GM12874 (cell line): ENCODE measurements around the gene GADD45GIP1.

ENCODE experiments used
- TF ChIP-seq, protein P1 (sequence below): IDR thresholded peaks from 2 replicates; pipeline ENCODE4 v1.5.1; 2011; ENCODE audit warnings: low read depth, mild to moderate bottlenecking, control low read depth, low read length, moderate library complexity; ENCODE audit not compliant: insufficient read depth

The GADD45GIP1 gene

DNA sequence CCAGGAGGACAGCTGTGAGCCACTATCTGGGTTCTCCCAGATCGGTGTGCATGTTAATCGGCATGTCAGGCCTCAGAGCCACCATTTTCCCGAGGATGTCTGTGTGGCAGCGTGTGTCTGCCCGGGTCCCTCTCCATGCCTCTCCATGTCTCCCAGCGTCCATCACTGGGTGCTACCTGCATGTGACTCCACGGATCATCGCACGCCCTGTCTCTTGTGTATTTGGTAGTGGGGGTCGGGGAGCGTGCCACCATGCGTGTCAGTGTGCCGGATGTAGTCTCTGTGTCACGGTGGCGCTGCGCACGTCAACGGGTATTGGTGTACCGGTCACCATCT, 44.1 kb upstream of the GADD45GIP1 start:
- TF ChIP-seq, protein P1, sequence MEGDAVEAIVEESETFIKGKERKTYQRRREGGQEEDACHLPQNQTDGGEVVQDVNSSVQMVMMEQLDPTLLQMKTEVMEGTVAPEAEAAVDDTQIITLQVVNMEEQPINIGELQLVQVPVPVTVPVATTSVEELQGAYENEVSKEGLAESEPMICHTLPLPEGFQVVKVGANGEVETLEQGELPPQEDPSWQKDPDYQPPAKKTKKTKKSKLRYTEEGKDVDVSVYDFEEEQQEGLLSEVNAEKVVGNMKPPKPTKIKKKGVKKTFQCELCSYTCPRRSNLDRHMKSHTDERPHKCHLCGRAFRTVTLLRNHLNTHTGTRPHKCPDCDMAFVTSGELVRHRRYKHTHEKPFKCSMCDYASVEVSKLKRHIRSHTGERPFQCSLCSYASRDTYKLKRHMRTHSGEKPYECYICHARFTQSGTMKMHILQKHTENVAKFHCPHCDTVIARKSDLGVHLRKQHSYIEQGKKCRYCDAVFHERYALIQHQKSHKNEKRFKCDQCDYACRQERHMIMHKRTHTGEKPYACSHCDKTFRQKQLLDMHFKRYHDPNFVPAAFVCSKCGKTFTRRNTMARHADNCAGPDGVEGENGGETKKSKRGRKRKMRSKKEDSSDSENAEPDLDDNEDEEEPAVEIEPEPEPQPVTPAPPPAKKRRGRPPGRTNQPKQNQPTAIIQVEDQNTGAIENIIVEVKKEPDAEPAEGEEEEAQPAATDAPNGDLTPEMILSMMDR: no peak

DNA sequence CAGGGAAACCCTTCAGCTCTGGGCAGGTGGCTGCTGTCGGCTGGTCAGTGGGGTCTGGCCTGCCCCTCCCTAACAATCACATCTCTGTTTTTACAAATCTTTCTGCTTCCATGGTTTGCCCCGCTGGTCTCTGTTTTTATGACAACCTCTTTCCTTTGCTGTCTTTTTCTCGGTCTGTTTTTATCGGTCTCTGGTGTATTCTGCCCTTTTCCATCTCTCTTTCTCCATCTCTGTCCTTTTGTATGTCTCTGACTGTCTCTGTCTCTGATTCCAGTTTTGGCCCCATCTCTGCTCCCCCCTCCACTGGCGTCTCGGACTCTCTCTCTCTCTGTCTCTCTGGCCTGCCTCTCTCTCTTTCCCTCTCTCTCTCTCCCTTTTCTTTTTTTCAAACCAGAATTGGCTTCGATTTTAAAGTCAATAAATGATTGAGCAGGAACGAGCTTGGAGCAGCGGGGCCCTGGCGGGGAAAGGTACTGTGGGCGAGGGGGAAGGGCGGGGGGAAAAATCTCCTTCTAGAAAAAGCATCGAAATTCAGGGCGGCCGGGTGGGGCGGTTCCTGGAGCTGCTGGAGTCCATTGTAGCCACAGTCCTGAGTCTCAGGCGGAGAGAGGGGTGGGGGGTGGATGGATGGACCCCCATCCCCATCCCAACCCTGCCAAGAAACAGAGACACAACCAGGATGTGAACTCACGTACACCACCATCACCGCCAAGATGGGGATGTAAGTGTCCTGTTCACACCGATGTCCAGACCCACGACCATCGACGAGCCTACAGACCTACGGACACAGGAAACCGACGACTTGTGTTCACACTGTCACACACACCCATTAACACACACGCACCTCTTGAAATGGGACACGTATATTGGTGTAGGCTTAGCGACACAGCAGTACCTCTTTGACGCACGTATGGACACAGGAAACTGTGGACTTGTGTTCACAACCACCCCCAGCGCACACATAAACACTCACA, 41.2 kb upstream of the GADD45GIP1 start:
- TF ChIP-seq, protein P1: no peak

DNA sequence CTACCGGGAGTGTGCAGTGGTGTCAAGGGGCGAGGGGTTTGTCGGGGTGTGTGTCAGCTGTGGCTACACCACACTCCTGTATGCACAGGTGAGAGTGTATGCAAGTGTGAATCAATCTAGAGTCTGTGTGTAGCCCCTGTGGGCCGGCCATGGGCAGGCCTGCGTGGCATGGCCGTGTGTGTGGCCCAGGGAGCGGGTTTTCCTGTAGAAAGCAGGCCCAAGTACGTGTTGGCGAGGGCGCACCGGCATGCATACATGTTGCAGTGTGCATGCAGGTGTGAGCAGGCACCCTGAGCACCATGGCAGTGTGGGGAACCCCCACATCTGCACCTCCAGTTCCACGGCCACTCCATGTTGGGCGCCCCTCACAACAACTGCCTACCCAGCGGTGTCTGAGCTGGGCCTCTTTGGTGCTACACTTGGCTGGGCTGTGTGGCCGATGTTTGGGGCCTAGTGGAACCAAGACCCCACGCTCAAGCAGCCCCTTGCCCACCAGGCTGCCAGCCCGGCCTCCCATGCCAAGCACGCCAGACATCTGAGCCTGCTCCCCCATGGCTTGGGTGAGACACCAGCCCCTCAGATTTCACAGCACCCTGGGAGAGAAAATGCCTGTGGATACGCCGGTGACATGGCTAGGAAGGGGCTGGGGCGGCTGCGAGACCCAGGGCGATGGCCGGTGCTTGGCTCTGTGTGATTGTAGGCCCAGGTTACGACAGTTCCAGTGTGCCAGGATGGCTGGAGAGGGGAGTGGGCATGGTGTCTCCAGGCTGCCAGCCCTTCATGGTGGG, 40.4 kb upstream of the GADD45GIP1 start:
- TF ChIP-seq, protein P1: no peak

GRCh38 chr19:12996406-12997094, 39.5 kb upstream of the GADD45GIP1 start:
- TF ChIP-seq, protein P1: no peak

GRCh38 chr19:12995596-12996405, 38.8 kb upstream of the GADD45GIP1 start:
- TF ChIP-seq, protein P1: no peak

DNA sequence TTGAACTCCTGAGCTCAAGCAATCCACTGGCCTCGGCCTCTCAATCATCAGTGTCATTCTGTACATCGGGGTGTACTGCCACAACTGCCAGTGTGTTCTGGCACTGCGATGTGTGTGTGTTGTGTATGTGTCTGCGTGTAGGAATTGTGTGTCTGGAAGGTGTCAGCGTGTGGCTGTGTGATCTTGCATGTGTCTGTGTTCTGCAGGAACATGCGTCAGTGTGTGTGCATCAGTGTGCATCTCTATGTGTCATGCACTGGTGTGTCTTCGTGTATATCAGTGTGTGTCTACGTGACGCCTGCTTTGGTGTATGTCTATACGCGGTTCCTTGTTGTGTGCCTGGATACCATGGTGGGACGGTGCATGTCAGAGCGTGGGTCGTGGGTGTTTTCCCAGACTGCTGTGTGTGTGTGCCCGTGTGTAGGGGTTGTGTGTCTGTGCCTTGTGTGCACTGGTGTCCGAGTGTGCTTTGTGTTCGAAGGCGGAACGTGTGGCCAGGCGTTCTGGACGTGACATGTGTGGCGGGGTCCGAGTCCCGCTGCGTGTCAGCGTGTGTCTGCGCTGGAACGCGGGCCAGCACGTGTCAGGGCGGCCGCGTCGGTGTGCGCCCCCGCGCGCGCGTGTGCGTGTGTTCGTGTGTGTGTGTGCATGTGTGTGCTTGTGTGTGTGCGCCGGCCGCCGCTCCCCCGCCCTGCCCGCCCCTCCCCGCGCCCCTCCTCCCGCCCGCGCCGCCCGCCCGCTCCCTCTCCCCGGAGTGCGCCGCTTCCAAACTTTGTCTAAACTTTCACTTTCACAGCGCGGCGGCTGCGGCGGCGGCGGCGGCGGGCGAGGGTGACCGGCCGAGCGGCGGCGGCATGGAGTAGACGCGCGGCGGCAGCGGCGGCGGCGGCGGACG, 37.9 kb upstream of the GADD45GIP1 start, which contains the start of gene NFIX:
NFIX (plus strand) TSS at position 775 of the 895 bp plus-strand sequence. CDS start 363 bp downstream, outside the sequence.
- TF ChIP-seq, protein P1: no peak
